ENCODE data around the gene GCSAML.

GCSAML gene

GRCh38 chr1:247528812-247529474, 20.0 kb upstream of the GCSAML start:
- Mint-ChIP-seq H3K9me3 (peaks cover 7% of the 10 kb centered on the region), H3K4me1 (peaks cover 5% of the 10 kb centered on the region), H3K4me3 (no peak overlapping the region), H3K36me3 (ENCODE audit: low read depth) (no peaks in the 10 kb centered on the region), H3K27ac (no peak overlapping the region), H3K27me3 (ENCODE audit: low read depth, poor library complexity) (peaks cover 14% of the 10 kb centered on the region)
- no peak for DNase-seq
- TF ChIP-seq CTCF (IDR thresholded peaks at IDR 0.05): no peak

GRCh38 chr1:247529771-247530355, 19.1 kb upstream of the GCSAML start:
- no peaks in the 10 kb centered on the region for H3K36me3 Mint-ChIP-seq (ENCODE audit: low read depth)
- DNase-seq: no peak

GRCh38 chr1:247530785-247531184, 18.1 kb upstream of the GCSAML start:
- Mint-ChIP-seq H3K9me3 (peaks cover 4% of the 10 kb centered on the region), H3K4me1 (peaks cover 5% of the 10 kb centered on the region), H3K36me3 (ENCODE audit: low read depth) (no peaks in the 10 kb centered on the region), H3K4me3 (no peak overlapping the region), H3K27me3 (ENCODE audit: low read depth, poor library complexity) (peaks cover 9% of the 10 kb centered on the region), H3K27ac (no peak overlapping the region)
- no peak for TF ChIP-seq CTCF (IDR thresholded peaks at IDR 0.05)
- no peak for DNase-seq

More at GRCh38 chr1:247529771-247530355, 19.1 kb upstream of the GCSAML start:
- Mint-ChIP-seq H3K27me3 (ENCODE audit: low read depth, poor library complexity) (peaks cover 14% of the 10 kb centered on the region), H3K4me3 (no peak overlapping the region), H3K27ac (no peak overlapping the region), H3K9me3 (peaks cover 4% of the 10 kb centered on the region), H3K4me1 (peaks cover 5% of the 10 kb centered on the region)
- TF ChIP-seq CTCF (IDR thresholded peaks at IDR 0.05): no peak

GRCh38 chr1:247531937-247532336, 17.0 kb upstream of the GCSAML start:
- Mint-ChIP-seq H3K4me3 (no peak overlapping the region), H3K4me1 (peaks cover 5% of the 10 kb centered on the region), H3K36me3 (ENCODE audit: low read depth) (no peaks in the 10 kb centered on the region), H3K27ac (no peak overlapping the region), H3K27me3 (ENCODE audit: low read depth, poor library complexity) (peaks cover 4% of the 10 kb centered on the region), H3K9me3 (peaks cover 4% of the 10 kb centered on the region)
- TF ChIP-seq CTCF (IDR thresholded peaks at IDR 0.05): no peak
- no peak for DNase-seq

GRCh38 chr1:247535402-247535801, 13.5 kb upstream of the GCSAML start:
- H3K27ac Mint-ChIP-seq: no peak overlapping the region
- peaks cover 7% of the 10 kb centered on the region for H3K27me3 Mint-ChIP-seq (ENCODE audit: low read depth, poor library complexity)
- no peak for TF ChIP-seq CTCF (IDR thresholded peaks at IDR 0.05)

GRCh38 chr1:247536340-247536739, 12.6 kb upstream of the GCSAML start, which contains the start of gene OR2C3:
Gene OR2C3 (minus strand): TSS chr1:247536440. CDS start chr1:247532511, 3,929 bp downstream.
- Mint-ChIP-seq H3K27ac (no peak within 1 kb of the TSS), H3K9me3 (no peaks in the 10 kb centered on the region), H3K36me3 (ENCODE audit: low read depth) (no peaks in the 10 kb centered on the region), H3K4me1 (no peaks in the 10 kb centered on the region), H3K4me3 (no peak within 1 kb of the TSS), H3K27me3 (ENCODE audit: low read depth, poor library complexity) (peaks cover 7% of the 10 kb centered on the region)
- no peak for DNase-seq
- TF ChIP-seq CTCF (IDR thresholded peaks at IDR 0.05): no peak

More at GRCh38 chr1:247535402-247535801, 13.5 kb upstream of the GCSAML start:
- DNase-seq: no peak
- no peak overlapping the region for H3K4me3 Mint-ChIP-seq
- peaks cover under 1% of the 10 kb centered on the region for H3K9me3 Mint-ChIP-seq
- no peaks in the 10 kb centered on the region for H3K4me1 Mint-ChIP-seq
- H3K36me3 Mint-ChIP-seq (ENCODE audit: low read depth): no peaks in the 10 kb centered on the region
